Breast epithelium (tissue), 3 donors: ENCODE results near the gene CAB39L.

Source experiments
- CTCF ChIP-seq, 3 donors: fragments of 450-650 bp; IDR thresholded peaks; one replicate each; pipeline ENCODE4 v1.5.1; 2016 to 2017; ENCODE audit warnings: antibody characterized with exemption in 3 of 3, mild to moderate bottlenecking in 3 of 3, moderate library complexity in 3 of 3
- POLR2A ChIP-seq: fragments of 450-650 bp; IDR thresholded peaks from one replicate; pipeline ENCODE4 v1.6.1; 2016; ENCODE audit warnings: antibody characterized with exemption, mild to moderate bottlenecking, moderate library complexity

- TF ChIP-seq CTCF (IDR thresholded peaks at IDR 0.05) = no peak
- no peak for TF ChIP-seq POLR2A
Observed at GRCh38 chr13:49472186-49472585, 28.3 kb upstream of the CAB39L start.
